GM18867 (cell line): ENCODE data around the gene LPA.

Experiments
- ATAC-seq: cut with Tn5 transposase; IDR thresholded peaks from one replicate; pipeline ENCODE4 v1.9.1; 2021; ENCODE audit warnings: mild to moderate bottlenecking, moderate library complexity; ENCODE audit not compliant: unreplicated experiment

The LPA gene

GRCh38 chr6:160519133-160519532, 144.9 kb downstream of the LPA start:
- no peak for ATAC-seq

GRCh38 chr6:160513836-160514235, 150.2 kb downstream of the LPA start:
- no peak for ATAC-seq

- ATAC-seq, result no peak
Observed at GRCh38 chr6:160510976-160511617, 153.0 kb downstream of the LPA start.

GRCh38 chr6:160510199-160510598, 153.9 kb downstream of the LPA start:
- no peak for ATAC-seq

GRCh38 chr6:160509610-160510009, 154.5 kb downstream of the LPA start:
- ATAC-seq, result no peak

GRCh38 chr6:160508599-160508998, 155.5 kb downstream of the LPA start:
- ATAC-seq, result no peak

- ATAC-seq, result no peak
Observed at GRCh38 chr6:160507420-160507819, 156.7 kb downstream of the LPA start.

GRCh38 chr6:160505970-160506369, 158.1 kb downstream of the LPA start:
- no peak for ATAC-seq

- ATAC-seq, result no peak
Observed at GRCh38 chr6:160500639-160501038, 163.4 kb downstream of the LPA start.

GRCh38 chr6:160494576-160494975, 169.5 kb downstream of the LPA start:
- no peak for ATAC-seq

- no peak for ATAC-seq
Observed at GRCh38 chr6:160489091-160489490, 175.0 kb downstream of the LPA start.

- ATAC-seq, result no peak
Observed at GRCh38 chr6:160487116-160487515, 177.0 kb downstream of the LPA start.
